HepG2 (cell line): ENCODE results near the gene MYL6B. TPM values are rescaled to one million over a fixed set of nuclear protein-coding genes. Genes with fewer than 3 reads are reported as not detected.

Experiments
- AGO1 ChIP-seq: fragments of 200-400 bp; formaldehyde crosslinking; IDR thresholded peaks from 2 replicates; pipeline ENCODE4 v1.6.1; 2017; ENCODE audit warnings: mild to moderate bottlenecking, low read depth, low read length, moderate library complexity; ENCODE audit not compliant: poor library complexity, severe bottlenecking
- ATF7-NPFF ChIP-seq: sonication (generic); formaldehyde crosslinking; IDR thresholded peaks from 2 replicates; pipeline ENCODE4 v1.8.1; 2023; ENCODE audit warnings: mild to moderate bottlenecking, low read depth, missing genetic modification reagents, moderate library complexity
- BRCA1 ChIP-seq: sonication (generic); formaldehyde crosslinking; IDR thresholded peaks from 2 replicates; pipeline ENCODE4 v1.4.0; 2020; ENCODE audit warnings: missing genetic modification reagents
- BRD4 ChIP-seq: sonication (generic); formaldehyde crosslinking; IDR thresholded peaks from 2 replicates; pipeline ENCODE4 v1.4.0; 2020; ENCODE audit warnings: missing genetic modification reagents
- CHCHD3 ChIP-seq: sonication (generic); formaldehyde crosslinking; IDR thresholded peaks from 2 replicates; pipeline ENCODE4 v1.8.0; 2022; ENCODE audit warnings: mild to moderate bottlenecking, missing genetic modification reagents, moderate library complexity
- ETS1 ChIP-seq: sonication (generic); formaldehyde crosslinking; IDR thresholded peaks from 2 replicates; pipeline ENCODE4 v1.4.0; 2020; ENCODE audit warnings: missing genetic modification reagents
- FOXO1 ChIP-seq: sonication (generic); formaldehyde crosslinking; IDR thresholded peaks from 2 replicates; pipeline ENCODE4 v1.4.0; 2020; ENCODE audit warnings: missing genetic modification reagents
- GMEB2 ChIP-seq: IDR thresholded peaks from 2 replicates; pipeline ENCODE4 v1.6.1; 2016; ENCODE audit warnings: missing biosample characterization, missing genetic modification reagents, low read depth
- HIVEP1 ChIP-seq: sonication (generic); formaldehyde crosslinking; IDR thresholded peaks from 2 replicates; pipeline ENCODE4 v1.4.0; 2020; ENCODE audit warnings: mild to moderate bottlenecking, missing genetic modification reagents
- HNRNPUL1 ChIP-seq: fragments of 200-400 bp; formaldehyde crosslinking; IDR thresholded peaks from 2 replicates; pipeline ENCODE4 v1.6.1; 2017; ENCODE audit warnings: low read depth, mild to moderate bottlenecking, low read length, moderate library complexity
- IKZF1 ChIP-seq: fragments of 450-650 bp; IDR thresholded peaks from 2 replicates; pipeline ENCODE4 v1.7.1; 2016
- JUND ChIP-seq: sonication (generic); formaldehyde crosslinking; IDR thresholded peaks from 2 replicates; pipeline ENCODE4 v1.8.0; 2022; ENCODE audit warnings: mild to moderate bottlenecking, missing genetic modification reagents
- KAT2B ChIP-seq: fragments of 150-350 bp; IDR thresholded peaks from 2 replicates; pipeline ENCODE4 v1.6.1; 2014; ENCODE audit warnings: low read depth, low read length, borderline replicate concordance
- NONO ChIP-seq, 2 experiments: fragments of 450-650 bp in 1 of 2; sonication (generic) in 1 of 2; formaldehyde crosslinking in 1 of 2; IDR thresholded peaks in 1 of 2; conservative IDR thresholded peaks in 1 of 2; 2 replicates each; pipeline versions ENCODE4 v1.6.1 to v1.8.0; 2017 to 2022; ENCODE audit warnings: mild to moderate bottlenecking in 1 of 2, missing genetic modification reagents in 1 of 2, moderate library complexity in 1 of 2
- POLR2G ChIP-seq: fragments of 200-400 bp; formaldehyde crosslinking; IDR thresholded peaks from 2 replicates; pipeline ENCODE4 v1.6.1; 2018; ENCODE audit warnings: mild to moderate bottlenecking, low read depth, low read length, moderate library complexity
- SALL1 ChIP-seq: sonication (generic); formaldehyde crosslinking; IDR thresholded peaks from 2 replicates; pipeline ENCODE4 v1.8.0; 2022; ENCODE audit warnings: mild to moderate bottlenecking, missing genetic modification reagents
- SNAPC2 ChIP-seq: sonication (generic); formaldehyde crosslinking; IDR thresholded peaks from 2 replicates; pipeline ENCODE4 v1.8.1; 2022; ENCODE audit warnings: mild to moderate bottlenecking, missing genetic modification reagents
- SRF ChIP-seq: IDR thresholded peaks from 2 replicates; pipeline ENCODE4 v1.6.1; 2011; ENCODE audit warnings: mild to moderate bottlenecking, low read depth, low read length, moderate library complexity
- TCF7 ChIP-seq: sonication (generic); IDR thresholded peaks from 2 replicates; pipeline ENCODE4 v1.6.1; 2016; ENCODE audit warnings: antibody characterized with exemption, low read depth
- ZC3H4 ChIP-seq: sonication (generic); formaldehyde crosslinking; IDR thresholded peaks from 2 replicates; pipeline ENCODE4 v1.4.0; 2020; ENCODE audit warnings: missing genetic modification reagents, borderline replicate concordance
- ZNF180 ChIP-seq: sonication (generic); formaldehyde crosslinking; IDR thresholded peaks from 2 replicates; pipeline ENCODE4 v1.4.0; 2020; ENCODE audit warnings: low read depth, missing genetic modification reagents, borderline replicate concordance
- ZNF292 ChIP-seq: sonication (generic); formaldehyde crosslinking; IDR thresholded peaks from 2 replicates; pipeline ENCODE4 v1.8.1; 2022; ENCODE audit warnings: mild to moderate bottlenecking, low read depth, missing genetic modification reagents, borderline replicate concordance
- ZNF329 ChIP-seq: sonication (generic); formaldehyde crosslinking; IDR thresholded peaks from 2 replicates; pipeline ENCODE4 v1.9.0; 2021; ENCODE audit warnings: low read depth, mild to moderate bottlenecking, missing genetic modification reagents
- ZNF496 ChIP-seq: sonication (generic); formaldehyde crosslinking; IDR thresholded peaks from 2 replicates; pipeline ENCODE4 v1.8.1; 2023; ENCODE audit warnings: mild to moderate bottlenecking, moderate library complexity, missing genetic modification reagents; ENCODE audit not compliant: insufficient replicate concordance
- ZNF710 ChIP-seq: sonication (generic); formaldehyde crosslinking; IDR thresholded peaks from 2 replicates; pipeline ENCODE4 v1.5.0; 2020; ENCODE audit warnings: mild to moderate bottlenecking, missing genetic modification reagents, borderline replicate concordance
- ZNF761 ChIP-seq: sonication (generic); formaldehyde crosslinking; conservative IDR thresholded peaks from 2 replicates; pipeline ENCODE4 v1.4.0; 2020; ENCODE audit warnings: mild to moderate bottlenecking, missing genetic modification reagents
- ZNF792 ChIP-seq: IDR thresholded peaks from 2 replicates; pipeline ENCODE4 v1.6.1; 2016
- polyA plus RNA-seq, 8 experiments: library from polyadenylated mRNA; depleted of rRNA in 3 of 8; stranded (reverse) in 7 of 8; unstranded in 1 of 8; fragments of >200 nt; fragmentation: Illumina TruSeq in 4 of 8; extraction: Trizol in 4 of 8; gene quantifications; 2 replicates each; pipeline versions ENCODE4 v1.2.1 to v1.2.3, GENCODE V29; 2011 to 2016; ENCODE audit warnings: low read depth in 4 of 8, missing spikeins in 1 of 8, mixed read lengths in 1 of 8; ENCODE audit not compliant: insufficient read depth in 1 of 8
- total RNA-seq, 5 experiments: library from RNA; depleted of rRNA; stranded (reverse); fragments of >200 nt; fragmentation: Illumina TruSeq; extraction: Trizol; gene quantifications; 2 replicates each; pipeline ENCODE4 v1.2.3, GENCODE V29; 2016; ENCODE audit warnings: low read depth in 1 of 5

The MYL6B gene
- total and polyA plus RNA-seq, 2 of the 13 experiments (the other 11 are each of a cell fraction or from before 2014, with no cell fraction given) = 75.7 to 88.7 TPM

GRCh38 chr12:56152132-56152755 lies at the start of gene MYL6B (continued):
- TF ChIP-seq GMEB2 = peak; percentile 53; the same call in 1 of the 2 replicates
- TF ChIP-seq FOXO1 (CRISPR knock-in tag) = peak; percentile 74
- TF ChIP-seq IKZF1 = no peak
- 0 out of 2 replicates have a peak, but pooled peaks have one; percentile 34 for TF ChIP-seq SRF
- peak; percentile 69 for TF ChIP-seq SALL1 (CRISPR knock-in tag)
- TF ChIP-seq CHCHD3 (CRISPR knock-in tag) = no peak
- TF ChIP-seq ZNF761 (CRISPR knock-in tag) = no peak
- TF ChIP-seq ZNF496 (CRISPR knock-in tag) = no peak
- TF ChIP-seq AGO1 = peak; percentile 62
- TF ChIP-seq ZNF710 (CRISPR knock-in tag) = no peak
- no peak for TF ChIP-seq HIVEP1 (CRISPR knock-in tag)
- TF ChIP-seq BRCA1 (CRISPR knock-in tag) = no peak
- peak; percentile 43; the same call in 1 of the 2 replicates for TF ChIP-seq JUND (CRISPR knock-in tag)
- TF ChIP-seq ZC3H4 (CRISPR knock-in tag) = no peak
- 0 out of 2 replicates have a peak, but pooled peaks have one; percentile 29 for TF ChIP-seq ZNF792
- TF ChIP-seq BRD4 (CRISPR knock-in tag) = 0 out of 2 replicates have a peak, but pooled peaks have one; percentile 56
- peak; percentile 26; the same call in 1 of the 2 replicates for TF ChIP-seq SNAPC2 (CRISPR knock-in tag)
- TF ChIP-seq ATF7-NPFF (CRISPR knock-in tag) = no peak
- no peak for TF ChIP-seq ZNF292 (CRISPR knock-in tag)
- TF ChIP-seq TCF7 = no peak
- TF ChIP-seq HNRNPUL1 = no peak
- peak; percentile 71 for TF ChIP-seq POLR2G
- no peak for TF ChIP-seq KAT2B
- no peak for TF ChIP-seq ZNF180
- no peak for TF ChIP-seq NONO (IDR thresholded peaks at IDR 0.05)
- peak; percentile 22; the same call in 1 of the 2 replicates for TF ChIP-seq NONO (CRISPR knock-in tag; conservative IDR thresholded peaks at IDR 0.05)
- TF ChIP-seq ZNF329 (CRISPR knock-in tag) = no peak
- peak; percentile 25; the same call in 1 of the 2 replicates for TF ChIP-seq ETS1 (CRISPR knock-in tag)
